Activated CD4-positive, alpha-beta T cell treated with anti-CD3 and anti-CD28 coated beads, Interleukin-2, amount 10 ng/mL, durations not matched to agents 24 days and 14 days (primary cell): ENCODE results near the gene RABGAP1. TPM values are rescaled to one million over a fixed set of nuclear protein-coding genes. Genes with fewer than 3 reads are reported as not detected.

Source experiments
- DNase-seq: peaks from one replicate; pipeline ENCODE4 v3.0.0; 2022
- H3K27ac Mint-ChIP-seq: one replicate; pipeline ENCODE4 v1.8.0; 2022; ENCODE audit warnings: mild to moderate bottlenecking, mixed read lengths
- H3K27me3 Mint-ChIP-seq: one replicate; pipeline ENCODE4 v1.8.0; 2022; ENCODE audit warnings: mixed read lengths
- H3K36me3 Mint-ChIP-seq: one replicate; pipeline ENCODE4 v1.8.0; 2022; ENCODE audit warnings: low read depth, mild to moderate bottlenecking, mixed read lengths
- H3K4me1 Mint-ChIP-seq: one replicate; pipeline ENCODE4 v1.8.0; 2021; ENCODE audit warnings: mixed read lengths
- H3K4me3 Mint-ChIP-seq: one replicate; pipeline ENCODE4 v1.8.0; 2022; ENCODE audit warnings: mild to moderate bottlenecking, moderate library complexity, mixed read lengths
- H3K9me3 Mint-ChIP-seq: one replicate; pipeline ENCODE4 v1.8.0; 2021; ENCODE audit warnings: mixed read lengths
- intact Hi-C: fragments of 100-400 bp; cut with micrococcal nuclease; formaldehyde crosslinking; loops from one replicate; pipeline ENCODE4 v1.15.1; 2023
- total RNA-seq: library from RNA; stranded (reverse); gene quantifications from 2 replicates; pipeline ENCODE4 v1.2.3, GENCODE V29; 2022

Gene RABGAP1
- total RNA-seq, 1 donor from 2014 or later, result 25.7 TPM

DNA sequence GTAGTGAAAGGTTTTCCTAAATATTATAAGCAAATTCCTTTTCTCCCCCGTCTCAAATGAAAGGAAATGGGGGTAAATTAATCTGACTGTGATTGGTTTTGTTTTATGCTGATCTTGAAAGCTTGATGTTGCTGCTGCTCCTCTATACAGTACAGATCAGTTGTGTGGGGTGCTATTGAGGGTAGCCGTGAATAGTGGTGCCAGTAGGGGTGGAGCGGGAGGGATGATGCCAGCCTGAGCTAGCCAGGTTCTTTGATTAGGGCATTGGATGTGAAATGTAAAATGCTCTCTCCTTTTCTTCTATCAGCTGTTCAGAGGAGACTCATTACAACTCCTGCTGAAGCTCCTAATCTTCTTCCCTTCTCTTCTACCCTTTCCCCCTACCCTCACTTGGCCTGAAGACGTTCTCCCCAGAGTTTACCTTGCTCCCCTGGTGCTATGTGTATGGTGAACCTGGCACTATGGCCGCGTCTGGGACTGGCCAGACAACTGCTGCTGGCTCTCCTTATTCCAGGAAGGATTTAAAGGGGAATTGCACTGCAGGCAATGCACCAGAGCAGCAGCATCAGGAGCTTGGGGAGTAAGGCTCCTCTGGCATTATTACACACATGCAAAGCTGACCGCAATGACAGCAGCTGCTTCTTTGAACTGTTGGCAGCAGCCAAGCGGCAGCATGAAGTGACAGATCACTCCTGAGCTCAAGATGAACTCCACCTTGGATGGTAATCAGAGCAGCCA, 93.2 kb downstream of the RABGAP1 start:
- Mint-ChIP-seq H3K4me3 (no peak overlapping the region), H3K27me3 (no peaks in the 10 kb centered on the region), H3K36me3 (peaks cover 8% of the 10 kb centered on the region), H3K27ac (no peak overlapping the region), H3K9me3 (no peaks in the 10 kb centered on the region), H3K4me1 (peaks cover 2% of the 10 kb centered on the region)
- intact Hi-C loops, result no loop called here
- no peak for DNase-seq

DNA sequence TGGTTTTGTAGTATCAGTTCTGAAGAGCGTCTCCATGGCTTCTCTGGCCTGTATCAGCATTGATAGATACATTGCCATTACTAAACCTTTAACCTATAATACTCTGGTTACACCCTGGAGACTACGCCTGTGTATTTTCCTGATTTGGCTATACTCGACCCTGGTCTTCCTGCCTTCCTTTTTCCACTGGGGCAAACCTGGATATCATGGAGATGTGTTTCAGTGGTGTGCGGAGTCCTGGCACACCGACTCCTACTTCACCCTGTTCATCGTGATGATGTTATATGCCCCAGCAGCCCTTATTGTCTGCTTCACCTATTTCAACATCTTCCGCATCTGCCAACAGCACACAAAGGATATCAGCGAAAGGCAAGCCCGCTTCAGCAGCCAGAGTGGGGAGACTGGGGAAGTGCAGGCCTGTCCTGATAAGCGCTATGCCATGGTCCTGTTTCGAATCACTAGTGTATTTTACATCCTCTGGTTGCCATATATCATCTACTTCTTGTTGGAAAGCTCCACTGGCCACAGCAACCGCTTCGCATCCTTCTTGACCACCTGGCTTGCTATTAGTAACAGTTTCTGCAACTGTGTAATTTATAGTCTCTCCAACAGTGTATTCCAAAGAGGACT, 94.2 kb downstream of the RABGAP1 start:
- no peak overlapping the region for H3K27ac Mint-ChIP-seq
- intact Hi-C loops, result no loop called here
- no peak overlapping the region for H3K4me3 Mint-ChIP-seq
- no peaks in the 10 kb centered on the region for H3K9me3 Mint-ChIP-seq
- H3K27me3 Mint-ChIP-seq, result no peaks in the 10 kb centered on the region
- DNase-seq, result no peak
- peaks cover 5% of the 10 kb centered on the region for H3K36me3 Mint-ChIP-seq
- peaks cover 2% of the 10 kb centered on the region for H3K4me1 Mint-ChIP-seq

DNA sequence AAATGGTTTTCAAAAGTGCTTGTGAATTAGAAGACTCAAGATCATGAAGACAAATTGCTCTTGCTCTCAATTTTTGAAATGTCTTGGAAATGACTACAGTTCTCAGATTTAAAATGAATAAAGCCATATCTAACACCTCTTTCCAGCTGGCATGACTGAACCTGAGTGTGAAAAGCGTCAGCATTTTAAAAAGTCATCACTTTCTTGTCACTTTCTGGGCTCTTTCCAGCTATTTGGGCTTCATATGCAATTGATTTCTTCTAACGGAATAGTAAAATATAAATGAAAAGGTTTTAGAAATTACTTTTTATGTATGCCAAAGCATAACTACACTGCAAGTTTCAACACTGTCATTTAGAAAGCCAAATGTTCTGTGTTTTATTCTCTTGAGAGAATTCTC, 95.0 kb downstream of the RABGAP1 start:
- DNase-seq, result no peak
- Mint-ChIP-seq H3K36me3 (peaks cover 5% of the 10 kb centered on the region), H3K27me3 (no peaks in the 10 kb centered on the region), H3K9me3 (no peaks in the 10 kb centered on the region), H3K4me1 (peaks cover 2% of the 10 kb centered on the region), H3K27ac (no peak overlapping the region), H3K4me3 (no peak overlapping the region)
- intact Hi-C loops, result no loop called here

DNA sequence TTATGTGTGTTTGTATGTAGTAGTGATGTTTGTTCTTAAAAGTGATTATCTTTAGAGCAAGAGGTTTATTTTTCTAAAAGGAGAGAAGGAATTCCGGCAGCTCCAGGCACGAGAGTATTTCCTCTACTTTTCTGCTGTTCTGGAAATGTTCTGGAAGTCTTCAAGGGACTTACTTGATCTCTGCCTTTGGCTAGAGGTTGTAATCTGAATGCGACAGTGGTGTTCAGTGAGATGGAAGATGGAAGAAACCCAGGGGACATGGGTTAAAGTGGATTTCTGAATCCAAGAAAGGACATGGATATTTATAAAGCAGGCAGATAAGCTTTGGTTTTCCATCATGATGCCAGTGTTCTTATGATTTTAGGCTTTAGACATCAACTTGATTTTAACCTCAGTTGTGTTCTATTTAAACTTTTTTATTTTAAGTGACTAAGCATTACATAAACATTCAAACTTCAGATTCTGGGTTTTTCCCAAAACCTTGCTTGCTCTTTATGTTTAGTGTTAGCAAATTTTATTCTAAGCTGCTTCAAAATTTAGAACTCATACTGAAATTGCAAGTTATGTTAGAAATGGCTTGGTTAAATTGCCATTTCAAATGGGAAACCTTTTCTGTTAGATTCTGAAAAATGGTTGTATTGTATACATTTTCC, 96.2 kb downstream of the RABGAP1 start:
- H3K27me3 Mint-ChIP-seq, result no peaks in the 10 kb centered on the region
- peaks cover 8% of the 10 kb centered on the region for H3K36me3 Mint-ChIP-seq
- peaks cover 2% of the 10 kb centered on the region for H3K4me1 Mint-ChIP-seq
- intact Hi-C loops, result no loop called here
- H3K9me3 Mint-ChIP-seq, result no peaks in the 10 kb centered on the region
- no peak overlapping the region for H3K4me3 Mint-ChIP-seq
- DNase-seq, result no peak
- no peak overlapping the region for H3K27ac Mint-ChIP-seq

DNA sequence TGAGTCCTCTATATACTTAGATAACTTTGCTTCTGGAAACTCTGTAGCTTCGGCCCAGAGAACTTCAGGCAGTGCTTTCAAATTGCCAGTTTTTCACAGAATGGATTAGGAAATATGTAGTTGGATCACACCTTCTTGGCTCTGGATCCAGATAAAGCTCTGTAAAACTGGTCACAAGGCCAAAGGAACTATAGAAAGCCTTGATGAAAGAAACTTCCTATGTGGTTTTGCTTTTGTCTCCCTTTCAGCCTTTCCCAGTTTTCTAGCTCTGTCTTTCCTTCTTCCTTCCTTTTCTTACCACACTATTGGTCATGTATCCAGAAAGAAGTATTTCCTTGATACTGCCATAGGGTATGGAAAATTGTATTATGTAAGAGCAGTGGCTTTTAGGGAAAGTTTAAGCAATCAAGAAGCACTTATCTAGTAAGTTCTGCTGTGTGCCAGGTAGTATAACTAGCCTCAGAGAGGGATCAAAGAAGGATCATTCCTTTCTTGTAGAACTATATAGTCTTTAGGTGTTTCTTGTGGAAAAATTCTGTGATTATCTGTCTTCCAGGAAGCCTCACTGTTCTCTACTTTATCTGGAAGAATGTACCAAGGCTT, 98.9 kb downstream of the RABGAP1 start:
- no peaks in the 10 kb centered on the region for H3K27me3 Mint-ChIP-seq
- peaks cover 2% of the 10 kb centered on the region for H3K4me1 Mint-ChIP-seq
- H3K36me3 Mint-ChIP-seq, result peaks cover 21% of the 10 kb centered on the region
- peaks cover 6% of the 10 kb centered on the region for H3K9me3 Mint-ChIP-seq
- intact Hi-C loops, result no loop called here
- no peak for DNase-seq
- H3K27ac Mint-ChIP-seq, result no peak overlapping the region
- H3K4me3 Mint-ChIP-seq, result no peak overlapping the region

DNA sequence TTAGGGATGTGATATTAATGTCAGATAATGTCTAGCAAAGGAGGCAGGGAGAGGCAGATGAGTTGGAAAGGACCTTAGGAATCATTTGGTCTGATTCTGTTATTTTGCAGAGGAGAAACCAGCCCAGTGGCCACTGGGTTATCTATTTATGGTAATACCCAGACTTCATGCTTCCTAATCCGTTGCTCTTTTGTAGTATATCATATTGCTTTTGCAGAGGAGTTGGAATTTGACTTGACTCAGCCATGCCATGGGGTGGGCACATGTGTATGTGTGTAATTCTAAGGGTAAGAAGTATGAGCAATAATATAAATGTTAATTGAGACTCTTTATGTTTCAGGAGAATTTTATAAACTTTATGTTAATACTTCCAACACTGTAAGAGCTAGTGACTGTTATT, 100.0 kb downstream of the RABGAP1 start:
- no peak for DNase-seq
- Mint-ChIP-seq H3K36me3 (peaks cover 21% of the 10 kb centered on the region), H3K27me3 (no peaks in the 10 kb centered on the region), H3K9me3 (peaks cover 6% of the 10 kb centered on the region), H3K27ac (no peak overlapping the region), H3K4me3 (no peak overlapping the region), H3K4me1 (peaks cover 2% of the 10 kb centered on the region)
- intact Hi-C loops, result no loop called here

DNA sequence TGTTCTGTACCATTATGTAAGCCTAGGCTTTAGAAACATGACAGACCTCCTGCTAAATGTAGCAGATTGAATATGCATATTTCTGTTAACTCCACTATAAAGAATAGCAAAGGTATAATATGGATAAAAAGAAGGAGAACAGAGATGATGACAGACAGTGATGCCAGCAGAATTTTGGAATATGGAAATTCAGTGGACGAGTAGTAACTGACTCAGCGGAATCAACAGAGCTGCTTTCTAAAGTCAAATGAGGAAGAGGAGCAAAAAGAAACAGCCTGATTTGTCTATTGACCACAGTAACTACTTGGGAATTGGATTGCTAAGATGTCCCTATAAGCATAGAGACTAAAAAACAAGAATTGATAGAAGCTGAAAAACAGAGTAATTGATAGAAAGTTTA, 100.7 kb downstream of the RABGAP1 start:
- no peak for DNase-seq
- Mint-ChIP-seq H3K9me3 (peaks cover 6% of the 10 kb centered on the region), H3K4me1 (peaks cover 2% of the 10 kb centered on the region), H3K4me3 (no peak overlapping the region), H3K27ac (no peak overlapping the region), H3K27me3 (no peaks in the 10 kb centered on the region), H3K36me3 (peaks cover 21% of the 10 kb centered on the region)
- intact Hi-C loops, result no loop called here

DNA sequence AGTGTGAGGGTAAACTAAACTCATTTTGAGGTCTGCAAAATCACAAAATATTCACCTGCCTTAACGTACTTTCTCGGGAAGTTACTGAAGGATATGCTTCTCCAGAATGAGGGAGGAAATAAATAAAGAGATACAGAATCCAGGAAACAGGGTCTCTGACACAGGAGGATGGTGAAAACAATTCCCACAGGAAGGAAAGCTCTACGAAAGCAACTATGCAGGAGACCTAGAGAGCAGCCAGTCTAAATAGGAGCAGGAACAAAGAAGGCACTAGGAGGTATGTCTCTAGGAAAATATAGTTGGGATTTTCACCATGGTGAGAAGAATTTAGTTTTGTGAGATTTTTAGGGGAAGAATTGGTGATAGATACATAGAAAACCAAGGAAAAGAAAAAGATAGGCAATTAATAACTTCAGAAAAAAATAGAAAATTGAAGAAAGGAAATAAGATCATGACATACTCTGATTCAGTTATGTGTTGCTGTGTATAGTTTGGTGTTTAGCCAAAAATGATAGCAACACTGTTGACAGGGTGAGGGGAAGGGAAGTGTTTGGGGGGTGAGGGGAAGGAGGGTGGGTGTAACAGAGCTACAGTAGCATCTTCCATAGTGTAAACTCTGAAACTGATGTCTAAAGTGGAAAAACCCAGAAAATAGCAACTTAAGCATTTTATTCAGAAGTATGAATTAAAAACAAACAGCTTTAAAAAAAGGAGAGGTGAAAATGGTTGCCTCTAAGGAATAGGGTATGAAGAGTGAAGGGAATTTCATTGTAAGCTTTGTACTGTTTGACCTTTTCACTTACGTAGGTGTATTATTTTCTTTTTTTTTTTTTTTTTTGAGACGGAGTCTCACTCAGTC, 102.5 kb downstream of the RABGAP1 start:
- H3K4me3 Mint-ChIP-seq, result no peak overlapping the region
- intact Hi-C loops, result no loop called here
- H3K4me1 Mint-ChIP-seq, result no peaks in the 10 kb centered on the region
- H3K36me3 Mint-ChIP-seq, result peaks cover 18% of the 10 kb centered on the region
- H3K27me3 Mint-ChIP-seq, result no peaks in the 10 kb centered on the region
- DNase-seq, result no peak
- peaks cover 6% of the 10 kb centered on the region for H3K9me3 Mint-ChIP-seq
- no peak overlapping the region for H3K27ac Mint-ChIP-seq

DNA sequence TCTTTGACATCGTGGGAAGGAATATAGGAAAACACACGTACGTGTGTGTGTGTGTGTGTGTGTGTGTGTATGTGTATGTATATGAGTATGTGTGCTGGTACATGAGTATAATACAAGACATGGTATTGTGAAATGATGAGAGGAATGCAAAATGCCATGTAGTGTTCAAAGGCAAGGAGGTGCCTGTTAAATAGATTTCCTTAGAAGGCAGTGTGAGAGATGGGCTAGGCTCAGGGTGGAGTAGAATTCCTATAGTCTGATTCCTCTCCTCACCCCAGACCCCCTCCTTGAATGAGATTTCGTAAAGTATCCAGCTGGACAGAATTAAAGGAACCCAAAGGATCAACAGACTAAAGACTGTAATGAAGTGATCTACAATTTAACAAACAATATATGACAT, 103.8 kb downstream of the RABGAP1 start:
- Mint-ChIP-seq H3K27ac (no peak overlapping the region), H3K4me1 (no peaks in the 10 kb centered on the region), H3K9me3 (peaks cover 6% of the 10 kb centered on the region), H3K4me3 (no peak overlapping the region), H3K27me3 (no peaks in the 10 kb centered on the region), H3K36me3 (peaks cover 18% of the 10 kb centered on the region)
- no peak for DNase-seq
- intact Hi-C loops, result no loop called here

DNA sequence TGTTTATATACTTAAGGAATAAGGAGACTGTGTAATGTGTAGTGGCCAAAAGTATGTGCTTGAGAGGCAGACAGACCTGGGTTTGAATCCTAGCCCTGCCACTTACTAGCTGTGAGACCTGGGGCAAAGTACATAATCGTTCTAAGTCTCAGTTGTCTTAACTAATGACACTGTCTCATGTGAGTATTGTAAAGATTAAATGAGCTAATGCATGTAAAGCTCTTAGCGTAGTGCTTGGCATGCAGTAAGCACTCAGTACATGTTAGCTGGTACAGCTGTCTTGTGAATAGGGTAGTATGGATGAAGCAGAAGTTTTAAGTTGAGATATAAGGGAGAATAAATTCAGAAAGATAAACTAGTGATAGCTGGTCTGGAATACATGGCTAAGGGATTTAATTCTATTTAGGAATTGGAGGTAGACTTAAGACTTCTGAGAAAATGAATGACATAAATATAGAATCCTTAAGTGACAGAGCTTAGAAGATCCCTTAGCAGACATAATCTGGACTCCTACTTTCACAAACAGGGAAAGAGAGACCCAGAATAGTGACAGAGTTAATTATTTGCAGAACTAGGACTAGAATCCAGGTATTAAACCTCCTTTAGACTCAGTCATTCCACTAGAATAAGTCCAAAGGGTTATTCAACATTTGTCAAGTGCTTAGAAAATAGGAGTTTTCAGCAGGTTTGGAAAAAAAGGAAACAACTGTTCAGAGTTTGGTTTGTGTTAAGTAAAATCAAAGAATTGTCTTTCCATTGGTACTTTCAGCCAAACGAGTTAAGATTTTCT, 105.8 kb downstream of the RABGAP1 start:
- Mint-ChIP-seq H3K4me1 (no peaks in the 10 kb centered on the region), H3K4me3 (no peak overlapping the region), H3K36me3 (peaks cover 16% of the 10 kb centered on the region), H3K9me3 (peaks cover 6% of the 10 kb centered on the region), H3K27ac (no peak overlapping the region), H3K27me3 (no peaks in the 10 kb centered on the region)
- no peak for DNase-seq
- intact Hi-C loops, result no loop called here

DNA sequence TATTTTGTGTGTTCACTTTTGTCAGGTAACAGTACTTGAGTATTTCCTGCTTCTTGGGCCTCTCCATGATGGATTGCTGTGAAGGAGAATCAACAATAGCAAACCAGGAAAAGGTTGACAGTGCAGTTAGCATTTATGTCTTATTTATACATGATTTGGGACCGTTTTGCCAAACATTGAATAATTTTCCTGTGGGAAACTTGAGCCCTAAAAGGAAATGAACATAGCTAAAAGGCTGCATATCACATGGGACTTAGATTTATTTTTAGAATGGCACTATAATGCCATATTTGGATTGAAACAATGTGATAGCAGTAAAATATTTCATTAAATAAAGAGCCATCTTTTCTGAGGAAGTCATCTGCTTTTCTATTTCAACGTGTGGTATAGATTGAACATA, 107.9 kb downstream of the RABGAP1 start:
- Mint-ChIP-seq H3K4me1 (peaks cover 1% of the 10 kb centered on the region), H3K27ac (no peak overlapping the region), H3K27me3 (no peaks in the 10 kb centered on the region), H3K36me3 (peaks cover 4% of the 10 kb centered on the region), H3K4me3 (no peak overlapping the region), H3K9me3 (no peaks in the 10 kb centered on the region)
- intact Hi-C loops, result no loop called here
- no peak for DNase-seq

DNA sequence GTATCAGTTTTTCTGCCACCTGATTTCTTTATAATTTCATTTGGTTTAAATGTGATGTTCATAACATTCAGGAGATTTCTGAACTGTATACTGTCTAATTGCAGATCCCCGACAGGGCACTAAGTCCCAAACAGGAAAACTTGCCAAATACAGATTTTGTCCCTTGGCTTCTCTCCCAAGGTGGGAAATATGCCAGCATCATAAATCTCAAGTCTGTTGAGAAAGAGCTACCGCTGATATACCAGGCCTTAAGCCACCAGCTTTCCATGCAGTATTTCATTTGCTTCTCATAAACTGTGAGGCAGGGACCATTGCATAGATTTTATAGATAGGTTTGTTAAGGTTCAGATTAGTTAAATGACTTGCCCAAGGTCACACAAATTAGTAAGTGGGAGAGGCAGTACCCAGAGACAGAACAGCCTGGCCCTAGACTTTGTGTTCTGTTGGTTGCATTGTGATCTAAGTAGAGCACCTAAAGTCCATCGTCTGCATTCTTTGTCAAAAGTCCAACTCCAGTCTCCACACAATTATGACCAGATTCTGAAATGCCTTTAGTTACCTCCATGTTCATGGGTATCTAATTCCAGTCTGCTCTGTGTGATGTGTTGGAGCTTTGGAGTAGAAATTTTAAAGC, 108.9 kb downstream of the RABGAP1 start:
- no peak overlapping the region for H3K27ac Mint-ChIP-seq
- no peak for DNase-seq
- H3K4me3 Mint-ChIP-seq, result no peak overlapping the region
- peaks cover 2% of the 10 kb centered on the region for H3K4me1 Mint-ChIP-seq
- H3K9me3 Mint-ChIP-seq, result no peaks in the 10 kb centered on the region
- intact Hi-C loops, result no loop called here
- no peaks in the 10 kb centered on the region for H3K27me3 Mint-ChIP-seq
- peaks cover under 1% of the 10 kb centered on the region for H3K36me3 Mint-ChIP-seq
